Measurements from ENCODE around the gene DNAJA3.

DNAJA3 gene

GRCh38 chr16:4481526-4481925 lies 55.9 kb downstream of the DNAJA3 start:
- no peak overlapping the region for H3K4me3 ChIP-seq (ENCODE audit: low read length)
- TF ChIP-seq EZH2phosphoT487 (IDR thresholded peaks at IDR 0.05; ENCODE audit: low read depth) (no peak), CTCF (IDR thresholded peaks at IDR 0.05; ENCODE audit: low read depth, low read length) (no peak)
- H3K9me3 ChIP-seq (ENCODE audit: insufficient read depth, low read length), result no peaks in the 10 kb centered on the region
- H3K9ac ChIP-seq (ENCODE audit: low read length), result no peak overlapping the region
- no peak overlapping the region for H3K27ac ChIP-seq (ENCODE audit: low read length)
- H3K27me3 ChIP-seq (ENCODE audit: low read depth, low read length), result no peaks in the 10 kb centered on the region
- peaks cover 4% of the 10 kb centered on the region; the same call in 1 of the 2 replicates for H4K20me1 ChIP-seq (ENCODE audit: insufficient read depth, low read length)
- no peak overlapping the region for H3K4me2 ChIP-seq (ENCODE audit: low read length)
- H2AFZ ChIP-seq (ENCODE audit: low read depth, low read length), result no peak overlapping the region
- H3K4me1 ChIP-seq (ENCODE audit: low read length), result peaks cover 7% of the 10 kb centered on the region; the same call in 1 of the 2 replicates
- peaks cover 6% of the 10 kb centered on the region for H3K36me3 ChIP-seq (replicated peaks; ENCODE audit: low read depth, low read length)
- H3K79me2 ChIP-seq (ENCODE audit: low read length), result peaks cover 56% of the 10 kb centered on the region

- Histone ChIP-seq H3K79me2 (ENCODE audit: low read length) (peaks cover 51% of the 10 kb centered on the region), H3K36me3 (replicated peaks; ENCODE audit: low read depth, low read length) (peaks cover 7% of the 10 kb centered on the region)
- TF ChIP-seq EZH2phosphoT487 (IDR thresholded peaks at IDR 0.05; ENCODE audit: low read depth) (no peak), CTCF (IDR thresholded peaks at IDR 0.05; ENCODE audit: low read depth, low read length) (no peak)
Observed at GRCh38 chr16:4481963-4482362, 56.3 kb downstream of the DNAJA3 start.

GRCh38 chr16:4486126-4486893 lies 60.6 kb downstream of the DNAJA3 start:
- Histone ChIP-seq H3K4me1 (ENCODE audit: low read length) (no peaks in the 10 kb centered on the region), H3K4me2 (ENCODE audit: low read length) (no peak overlapping the region), H3K27ac (ENCODE audit: low read length) (no peak overlapping the region), H2AFZ (ENCODE audit: low read depth, low read length) (no peak overlapping the region), H4K20me1 (ENCODE audit: insufficient read depth, low read length) (peaks cover 10% of the 10 kb centered on the region; the same call in 1 of the 2 replicates), H3K27me3 (ENCODE audit: low read depth, low read length) (no peaks in the 10 kb centered on the region), H3K36me3 (replicated peaks; ENCODE audit: low read depth, low read length) (peaks cover 7% of the 10 kb centered on the region), H3K79me2 (ENCODE audit: low read length) (peaks cover 25% of the 10 kb centered on the region), H3K9me3 (ENCODE audit: insufficient read depth, low read length) (no peaks in the 10 kb centered on the region), H3K4me3 (ENCODE audit: low read length) (no peak overlapping the region), H3K9ac (ENCODE audit: low read length) (no peak overlapping the region)
- TF ChIP-seq EZH2phosphoT487 (IDR thresholded peaks at IDR 0.05; ENCODE audit: low read depth), result no peak
- TF ChIP-seq CTCF (IDR thresholded peaks at IDR 0.05; ENCODE audit: low read depth, low read length), result no peak

More at GRCh38 chr16:4481963-4482362, 56.3 kb downstream of the DNAJA3 start:
- no peak overlapping the region for H3K9ac ChIP-seq (ENCODE audit: low read length)
- no peaks in the 10 kb centered on the region for H3K27me3 ChIP-seq (ENCODE audit: low read depth, low read length)
- no peak overlapping the region for H3K4me2 ChIP-seq (ENCODE audit: low read length)
- H3K27ac ChIP-seq (ENCODE audit: low read length), result no peak overlapping the region
- H4K20me1 ChIP-seq (ENCODE audit: insufficient read depth, low read length), result peaks cover 4% of the 10 kb centered on the region; the same call in 1 of the 2 replicates
- peaks cover 7% of the 10 kb centered on the region; the same call in 1 of the 2 replicates for H3K4me1 ChIP-seq (ENCODE audit: low read length)
- H2AFZ ChIP-seq (ENCODE audit: low read depth, low read length), result no peak overlapping the region
- no peak overlapping the region for H3K4me3 ChIP-seq (ENCODE audit: low read length)
- H3K9me3 ChIP-seq (ENCODE audit: insufficient read depth, low read length), result no peaks in the 10 kb centered on the region

GRCh38 chr16:4487955-4488498 lies 62.4 kb downstream of the DNAJA3 start:
- Histone ChIP-seq H3K9me3 (ENCODE audit: insufficient read depth, low read length) (no peaks in the 10 kb centered on the region), H3K9ac (ENCODE audit: low read length) (no peak overlapping the region), H3K4me1 (ENCODE audit: low read length) (no peaks in the 10 kb centered on the region), H3K36me3 (replicated peaks; ENCODE audit: low read depth, low read length) (peaks cover 7% of the 10 kb centered on the region), H3K27me3 (ENCODE audit: low read depth, low read length) (no peaks in the 10 kb centered on the region), H3K79me2 (ENCODE audit: low read length) (peaks cover 9% of the 10 kb centered on the region), H3K27ac (ENCODE audit: low read length) (no peak overlapping the region), H2AFZ (ENCODE audit: low read depth, low read length) (no peak overlapping the region), H3K4me2 (ENCODE audit: low read length) (no peak overlapping the region), H4K20me1 (ENCODE audit: insufficient read depth, low read length) (0 out of 2 replicates have a peak, but pooled peaks cover 5% of the 10 kb centered on the region), H3K4me3 (ENCODE audit: low read length) (no peak overlapping the region)
- TF ChIP-seq EZH2phosphoT487 (IDR thresholded peaks at IDR 0.05; ENCODE audit: low read depth), result no peak
- TF ChIP-seq CTCF (IDR thresholded peaks at IDR 0.05; ENCODE audit: low read depth, low read length), result no peak
